Heart right ventricle (tissue), 16 donors: Measurements from ENCODE around the gene ZNF718. TPM values are rescaled to one million over a fixed set of nuclear protein-coding genes. Genes with fewer than 3 reads are reported as not detected.

Source experiments
- ATAC-seq, 8 donors: fragments of 200-7000 bp; cut with Tn5 transposase; one replicate each; pipeline ENCODE4 v1.9.1; 2020; ENCODE audit warnings: mild to moderate bottlenecking in 8 of 8, moderate library complexity in 8 of 8, moderate number of reproducible peaks in 1 of 8
- DNase-seq, 2 donors: peaks; one replicate each; pipeline ENCODE4 v3.0.0-alpha.2; 2020
- H3K27ac ChIP-seq, 10 donors: fragments of 200-600 bp; sonication (generic) in 2 of 10; one replicate each; pipeline versions ENCODE4 v1.5.0 to v1.8.0; 2020 to 2022; ENCODE audit warnings: mild to moderate bottlenecking in 3 of 10
- H3K27me3 ChIP-seq, 7 donors: fragments of 200-600 bp; one replicate each; pipeline ENCODE4 v1.8.0; 2021 to 2022; ENCODE audit warnings: mild to moderate bottlenecking in 2 of 7
- H3K36me3 ChIP-seq, 9 donors: fragments of 200-600 bp; sonication (generic) in 1 of 9; one replicate each; pipeline versions ENCODE4 v1.5.0 to v1.8.0; 2020 to 2022; ENCODE audit warnings: mild to moderate bottlenecking in 2 of 9
- H3K4me1 ChIP-seq, 9 donors: fragments of 200-600 bp; sonication (generic) in 1 of 9; one replicate each; pipeline versions ENCODE4 v1.5.0 to v1.8.0; 2020 to 2022; ENCODE audit warnings: mild to moderate bottlenecking in 4 of 9
- H3K4me3 ChIP-seq, 10 donors: fragments of 200-600 bp; sonication (generic) in 2 of 10; one replicate each; pipeline versions ENCODE4 v1.5.0 to v1.8.0; 2020 to 2022; ENCODE audit warnings: mild to moderate bottlenecking in 7 of 10, moderate library complexity in 2 of 10
- H3K9me3 ChIP-seq, 11 donors: fragments of 200-600 bp in 10 of 11; sonication (generic) in 2 of 11; one replicate each; pipeline versions ENCODE4 v1.5.0 to v1.8.0; 2013 to 2022; ENCODE audit warnings: mild to moderate bottlenecking in 2 of 11, control low read depth in 1 of 11, moderate library complexity in 1 of 11
- CTCF ChIP-seq, 9 donors: fragments of 200-600 bp; sonication (generic) in 2 of 9; IDR thresholded peaks; one replicate each; pipeline versions ENCODE4 v1.5.0 to v1.8.0; 2021 to 2022; ENCODE audit warnings: antibody characterized with exemption in 9 of 9, mild to moderate bottlenecking in 5 of 9, moderate library complexity in 1 of 9
- WGBS, 2 donors: extraction: QIAGEN DNeasy Blood & Tissue Kit; methylation state at CpG; one replicate each; pipeline ENCODE4 v1.1.7; 2013; ENCODE audit warnings: inconsistent platforms in 1 of 2; 5-methylcytosine and 5-hydroxymethylcytosine counted together
- intact Hi-C, 10 donors: fragments of 100-400 bp; cut with DNase I; formaldehyde crosslinking; loops; one replicate each; pipeline versions ENCODE4 v1.11.1 to v1.14.2; 2022
- polyA plus RNA-seq, 2 donors: library from polyadenylated mRNA; stranded (reverse); fragments of 200-250 nt; gene quantifications; one replicate each; pipeline ENCODE4 v1.2.3, GENCODE V29; 2013
- total RNA-seq, 10 donors: library from RNA; stranded (reverse); fragmentation: NEBNext Ultra II Directional in 3 of 10; extraction: Animal tissue kit (Norgen Biotek cat#: 25700) in 3 of 10; gene quantifications; one replicate each; pipeline versions ENCODE4 v1.2.1 to v1.2.4, GENCODE V29; 2021 to 2023
- donor health status: Arrhythmogenic right ventricular cardiomyopathy.
- donor health status: ischemic (EF 13 %, LVEDD 7.1; RV severe dilation, severe dysfunction).
- donor health status: healthy with polysubstance abuse.
- donor health status: DM: no; HTN: yes; CAD: no.
- donor health status: DM: no; HTN: no; CAD: no.
- donor health status: ischemic (EF 25% LVEDD 6.9; RV normal size, moderate dysfunction).
- donor health status: ischemic (EF 25% LVEDD 5.7; RV mildly dilated, moderate dysfunction).
- donor health status: healthy.
- donor health status: DM: yes; HTN: yes; CAD: no.
- donor health status: Ischemic cardiomyopathy.
- donor health status: ischemic (EF 35%, LVEDD 5.7; RV mildly dilated, moderate dysfunction).
- donor health status: nonischemic (EF 11% LVEDD 7.7; RV severe dilation, severe dysfunction).
- donor health status: DM: yes; HTN: yes; CAD: no.
- donor health status: PGD.
- donor health status: ischemic (EF 29% LVEDD 5.4; RV normal size, mild dysfunction).
- donor health status: nonischemic (EF 23%, LVEDD 6.1; RV moderate dilation, normal function).

The ZNF718 gene
- total and polyA plus RNA-seq, 12 donors, result 1.1 to 4.7 (median 2.9) TPM

DNA sequence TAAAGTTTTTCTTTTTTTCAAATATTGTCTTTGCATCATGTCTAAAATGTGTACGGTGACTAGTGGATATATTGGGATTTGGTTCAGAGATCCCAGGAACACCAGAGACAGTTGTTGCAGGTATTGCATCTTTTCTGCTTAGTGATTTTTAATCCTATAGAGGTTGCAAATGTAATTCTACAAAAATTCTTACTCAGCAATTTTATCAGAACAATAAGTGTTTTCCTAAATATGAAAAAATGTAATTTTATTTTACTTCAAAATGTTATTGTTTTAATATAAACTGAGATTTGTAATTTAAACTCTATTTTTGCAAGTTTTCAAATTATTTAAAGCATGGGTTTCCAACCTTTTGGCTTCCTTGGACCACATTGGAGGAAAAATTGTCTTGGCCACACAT is 8.2 kb downstream of the ZNF718 start:
- Histone ChIP-seq H3K27ac (no peak overlapping the region), H3K9me3 (peaks cover 0 to 54% (median 25%) of the 10 kb centered on the region in 11 donors), H3K36me3 (peaks cover 0 to 75% (median 45%) of the 10 kb centered on the region in 9 donors), H3K4me1 (no peaks in the 10 kb centered on the region), H3K27me3 (no peaks in the 10 kb centered on the region), H3K4me3 (no peak overlapping the region)
- no peak for DNase-seq
- TF ChIP-seq CTCF (IDR thresholded peaks at IDR 0.05), result no peak
- no peak for ATAC-seq
- no CpG with 5 or more reads among the region's 1 CpG for whole genome bisulfite sequencing, 2 donors
- intact Hi-C loops, result no loop called here

- intact Hi-C loops, result no loop called here
- no peak for ATAC-seq
- Histone ChIP-seq H3K9me3 (peaks cover 0 to 100% (median 62%) of the 10 kb centered on the region in 11 donors), H3K36me3 (peaks cover 0 to 100% (median 78%) of the 10 kb centered on the region in 9 donors), H3K27me3 (no peaks in the 10 kb centered on the region), H3K27ac (no peak overlapping the region), H3K4me3 (no peak overlapping the region), H3K4me1 (no peaks in the 10 kb centered on the region)
- DNase-seq, result no peak
- 94% methylated on average over 3 of the region's 3 CpGs for WGBS, 2 donors
- no peak for TF ChIP-seq CTCF (IDR thresholded peaks at IDR 0.05)
Measured at GRCh38 chr4:138935-139334, 14.6 kb downstream of the ZNF718 start.

- ATAC-seq (no peak), DNase-seq (no peak)
- intact Hi-C loops, result no loop called here
- no peak overlapping the region for H3K4me3 ChIP-seq
- 95 to 96% methylated on average over 8 of the region's 8 CpGs for WGBS, 2 donors
- H3K36me3 ChIP-seq, result peaks cover 0 to 100% (median 71%) of the 10 kb centered on the region in 9 donors
- no peak overlapping the region for H3K27ac ChIP-seq
- H3K9me3 ChIP-seq, result peaks cover 0 to 100% (median 64%) of the 10 kb centered on the region in 11 donors
- no peak for TF ChIP-seq CTCF (IDR thresholded peaks at IDR 0.05)
- no peaks in the 10 kb centered on the region for H3K27me3 ChIP-seq
- no peaks in the 10 kb centered on the region for H3K4me1 ChIP-seq
Measured at GRCh38 chr4:139691-140090, 15.4 kb downstream of the ZNF718 start.

- Histone ChIP-seq H3K36me3 (peaks cover 0 to 99% (median 41%) of the 10 kb centered on the region in 9 donors), H3K27ac (no peak overlapping the region), H3K4me1 (no peaks in the 10 kb centered on the region), H3K4me3 (no peak overlapping the region), H3K9me3 (peaks cover 0 to 100% (median 96%) of the 10 kb centered on the region in 11 donors), H3K27me3 (no peaks in the 10 kb centered on the region)
- intact Hi-C loops, result no loop called here
- no peak for TF ChIP-seq CTCF (IDR thresholded peaks at IDR 0.05)
- no peak for ATAC-seq
- no peak for DNase-seq
- 91 to 96% methylated on average over 1 of the region's 1 CpG for WGBS, 2 donors
Measured at GRCh38 chr4:146621-147020, 22.3 kb downstream of the ZNF718 start.
